ENCODE measurements around the gene LINS1. TPM values are rescaled to one million over a fixed set of nuclear protein-coding genes. Genes with fewer than 3 reads are reported as not detected.
A peak's percentile ranks its signal among the peaks of the same experiment; 100 is the strongest.

LINS1 gene, protein sequence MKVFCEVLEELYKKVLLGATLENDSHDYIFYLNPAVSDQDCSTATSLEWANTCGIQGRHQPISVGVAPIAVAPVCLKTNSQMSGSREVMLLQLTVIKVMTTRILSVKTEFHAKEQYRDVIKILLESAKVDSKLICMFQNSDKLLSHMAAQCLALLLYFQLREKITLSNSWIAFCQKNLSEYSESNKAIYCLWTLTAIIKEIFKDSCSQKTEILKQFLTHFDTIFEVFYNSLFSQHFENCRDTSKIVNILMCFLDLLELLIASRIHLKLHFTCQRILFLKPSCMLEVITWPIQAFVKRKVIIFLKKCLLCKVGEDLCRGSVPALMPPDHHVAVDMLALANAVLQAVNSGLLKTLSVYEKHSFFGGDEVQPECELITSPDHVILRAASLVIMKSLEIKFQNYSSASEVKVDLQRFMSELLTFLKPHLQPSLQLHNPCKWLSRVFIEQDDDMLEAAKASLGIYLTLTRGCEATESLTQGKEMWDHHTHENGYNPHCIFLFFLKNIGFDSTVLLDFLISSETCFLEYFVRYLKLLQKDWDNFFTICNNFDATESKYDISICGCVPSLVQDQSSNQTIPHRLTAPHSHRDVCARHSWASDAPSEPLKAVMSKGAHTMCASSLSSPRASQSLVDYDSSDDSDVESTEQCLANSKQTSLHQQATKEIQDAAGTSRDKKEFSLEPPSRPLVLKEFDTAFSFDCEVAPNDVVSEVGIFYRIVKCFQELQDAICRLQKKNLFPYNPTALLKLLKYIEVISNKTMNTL
- total RNA-seq, result 63.9 and 64.9 TPM in 2 replicates

DNA sequence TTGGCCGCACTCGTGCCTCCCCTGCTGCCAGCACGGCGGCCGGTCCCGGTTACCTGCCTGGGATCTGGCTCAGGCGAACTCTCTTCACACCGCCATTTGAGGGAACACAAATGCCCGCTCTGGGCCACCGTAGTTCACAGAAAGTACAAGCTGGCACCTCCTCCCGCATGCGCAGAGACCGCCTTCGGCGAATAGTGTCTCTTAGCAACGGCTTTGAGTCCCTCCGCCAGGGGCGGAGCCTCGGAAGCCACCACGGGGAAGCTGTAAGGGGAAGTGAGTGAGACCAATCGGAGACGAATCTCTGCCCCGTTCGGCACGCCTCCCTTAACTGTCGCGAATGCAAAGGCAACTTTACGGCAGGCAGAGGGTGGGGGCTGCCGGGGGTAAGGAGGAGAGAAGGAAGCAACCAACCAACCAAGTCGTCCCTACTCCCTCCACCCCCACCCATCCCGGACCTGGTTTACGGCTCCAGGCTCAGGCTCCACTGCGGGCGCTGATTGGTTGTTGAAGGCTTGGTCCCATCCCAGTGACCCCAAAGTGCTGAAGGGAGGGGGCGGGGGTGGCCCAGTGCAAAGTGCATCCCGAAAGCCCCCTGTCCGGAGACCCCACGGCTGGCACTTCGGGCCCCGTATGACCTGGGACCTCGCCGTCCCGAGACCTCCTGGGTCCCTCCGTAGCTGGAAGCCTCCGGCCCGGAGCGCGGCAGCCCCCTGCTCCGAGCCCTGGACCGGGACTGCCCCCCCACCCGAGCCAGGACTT is at the start of gene LINS1, which contains the start of gene ASB7:
LINS1 (minus strand) TSS at position 121 of the 759 bp plus-strand sequence. CDS start 21,342 bp downstream, outside the sequence.
ASB7 (plus strand) TSS at position 526 of the 759 bp plus-strand sequence. CDS start 9,628 bp downstream, outside the sequence.
- H3K9me3 Mint-ChIP-seq, result no peaks in the 10 kb centered on the region
- H3K4me1 Mint-ChIP-seq, result peaks cover 54% of the 10 kb centered on the region
- H3K4me3 Mint-ChIP-seq, result no peak within 1 kb of the TSS
- intact Hi-C loops (cut with micrococcal nuclease), result loop anchor here (1.0 to 5.0 kb wide), 8 partner anchors 252 to 1955 kb away; partner anchors contain the start of genes IGF1R, SELENOS and TM2D3
- no peak within 1 kb of the TSS for H3K27ac Mint-ChIP-seq
- no peaks in the 10 kb centered on the region for H3K27me3 Mint-ChIP-seq
- peaks cover 43% of the 10 kb centered on the region for H3K36me3 Mint-ChIP-seq (ENCODE audit: low read depth)
- peak; percentile 100 for DNase-seq

DNA sequence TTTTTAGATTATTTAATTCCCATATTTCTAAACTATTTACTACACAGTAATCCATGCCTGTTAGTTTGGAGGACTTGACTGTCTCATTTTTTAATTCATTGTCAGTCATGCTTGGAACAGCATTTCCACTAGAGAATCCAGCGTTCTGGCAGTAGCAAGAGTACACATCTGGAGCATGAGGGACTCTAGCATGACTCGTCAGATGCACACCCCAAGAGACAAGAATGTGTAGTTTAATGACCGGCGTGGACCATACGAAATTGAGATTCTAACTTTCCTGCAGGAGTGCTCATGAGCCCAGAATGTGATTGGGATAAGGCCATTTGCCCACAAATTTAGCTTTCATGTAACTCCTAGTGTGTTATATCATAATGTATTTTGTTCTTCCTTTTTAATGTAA is 49.3 kb upstream of the LINS1 start:
- Mint-ChIP-seq H3K4me1 (no peaks in the 10 kb centered on the region), H3K4me3 (no peak overlapping the region), H3K9me3 (no peaks in the 10 kb centered on the region), H3K27me3 (no peaks in the 10 kb centered on the region), H3K36me3 (ENCODE audit: low read depth) (peaks cover 12% of the 10 kb centered on the region), H3K27ac (no peak overlapping the region)
- DNase-seq, result no peak
- intact Hi-C loops (cut with micrococcal nuclease), result no loop called here

DNA sequence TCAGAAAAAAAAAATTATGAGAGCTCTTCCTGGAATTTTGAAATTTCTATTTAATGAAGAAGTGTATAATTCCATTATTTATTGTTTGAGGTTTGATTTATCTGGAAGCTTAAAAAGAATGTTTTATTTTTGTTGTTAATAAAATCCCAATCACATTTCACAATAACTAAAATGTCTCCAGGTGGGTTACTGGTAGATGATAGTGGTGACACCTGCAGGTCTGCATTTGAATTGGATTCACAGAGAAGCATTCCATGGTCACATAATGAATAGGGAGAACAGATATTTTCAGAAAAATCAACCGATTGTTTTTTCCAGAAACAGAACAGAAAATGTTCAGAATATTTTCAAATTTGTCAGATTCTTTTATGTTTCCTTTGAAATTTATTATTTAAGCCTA is 48.7 kb upstream of the LINS1 start:
- peaks cover 12% of the 10 kb centered on the region for H3K36me3 Mint-ChIP-seq (ENCODE audit: low read depth)
- no peak overlapping the region for H3K27ac Mint-ChIP-seq
- no peak for DNase-seq
- intact Hi-C loops (cut with micrococcal nuclease), result no loop called here
- no peaks in the 10 kb centered on the region for H3K9me3 Mint-ChIP-seq
- no peaks in the 10 kb centered on the region for H3K4me1 Mint-ChIP-seq
- H3K27me3 Mint-ChIP-seq, result no peaks in the 10 kb centered on the region
- no peak overlapping the region for H3K4me3 Mint-ChIP-seq

DNA sequence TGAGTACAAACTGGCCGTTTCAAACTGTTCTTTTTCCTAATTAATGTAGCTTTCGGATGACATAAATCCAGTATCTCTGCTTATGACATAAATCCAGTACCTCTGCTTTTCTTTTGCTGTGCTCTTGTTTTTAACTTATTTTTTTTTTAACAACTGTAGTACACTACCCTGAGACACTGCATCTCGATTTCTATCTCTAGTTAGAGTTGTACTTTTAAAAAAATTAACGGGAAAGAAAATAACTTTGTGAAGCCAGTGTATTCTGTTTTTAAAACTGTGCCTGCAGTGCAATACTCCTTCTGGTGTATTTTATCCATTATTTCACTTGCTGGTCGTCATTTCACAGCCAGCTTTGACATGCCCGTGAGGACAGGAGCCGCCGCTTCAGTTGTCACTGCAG is 47.0 kb upstream of the LINS1 start:
- Mint-ChIP-seq H3K4me1 (no peaks in the 10 kb centered on the region), H3K4me3 (no peak overlapping the region), H3K27ac (no peak overlapping the region), H3K36me3 (ENCODE audit: low read depth) (peaks cover 12% of the 10 kb centered on the region), H3K27me3 (no peaks in the 10 kb centered on the region), H3K9me3 (no peaks in the 10 kb centered on the region)
- no peak for DNase-seq
- intact Hi-C loops (cut with micrococcal nuclease), result no loop called here

DNA sequence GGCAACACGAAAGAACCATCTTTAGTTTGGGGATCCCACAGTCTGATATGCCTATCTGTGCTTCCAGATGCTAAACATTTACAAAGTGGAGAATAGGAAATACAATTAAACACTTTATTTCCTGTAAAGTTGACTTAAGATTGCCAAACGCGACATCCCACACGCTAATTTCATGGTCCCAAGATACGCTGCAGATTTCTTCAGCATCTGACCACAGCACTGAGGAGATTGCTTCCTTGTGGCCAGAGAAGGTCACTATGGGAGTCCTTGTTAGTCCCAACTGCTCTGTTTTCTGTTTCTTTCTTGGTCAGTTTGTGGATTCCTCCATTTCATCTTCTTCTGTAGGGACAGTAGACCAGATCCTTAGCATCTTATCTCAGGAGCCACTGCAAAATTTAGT is 43.7 kb upstream of the LINS1 start:
- Mint-ChIP-seq H3K27me3 (no peaks in the 10 kb centered on the region), H3K4me3 (no peak overlapping the region), H3K36me3 (ENCODE audit: low read depth) (peaks cover 6% of the 10 kb centered on the region), H3K27ac (no peak overlapping the region), H3K4me1 (peaks cover 2% of the 10 kb centered on the region), H3K9me3 (no peaks in the 10 kb centered on the region)
- intact Hi-C loops (cut with micrococcal nuclease), result no loop called here
- no peak for DNase-seq

DNA sequence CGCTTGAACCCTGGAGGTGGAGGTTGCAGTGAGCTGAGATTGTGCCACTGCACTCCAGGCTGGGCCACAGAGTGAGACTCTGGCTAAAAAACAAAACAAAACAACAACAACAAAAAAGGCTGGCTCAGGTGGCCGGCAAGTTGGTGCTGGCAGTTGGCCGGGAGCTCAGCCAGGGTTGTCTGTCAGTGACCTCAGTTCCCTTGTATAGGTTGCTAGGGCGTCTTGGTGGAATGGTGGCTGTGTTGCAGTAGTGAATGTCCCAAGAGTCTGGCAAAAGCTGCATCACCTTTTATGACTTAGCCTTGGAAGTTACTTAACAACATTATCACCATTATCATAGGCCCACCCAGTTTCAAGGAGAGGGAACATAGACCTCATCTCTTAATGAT is 41.0 kb upstream of the LINS1 start:
- H3K27me3 Mint-ChIP-seq, result no peaks in the 10 kb centered on the region
- H3K4me3 Mint-ChIP-seq, result no peak overlapping the region
- H3K9me3 Mint-ChIP-seq, result no peaks in the 10 kb centered on the region
- H3K4me1 Mint-ChIP-seq, result peaks cover 3% of the 10 kb centered on the region
- no peak for DNase-seq
- peaks cover 2% of the 10 kb centered on the region for H3K36me3 Mint-ChIP-seq (ENCODE audit: low read depth)
- H3K27ac Mint-ChIP-seq, result no peak overlapping the region
- intact Hi-C loops (cut with micrococcal nuclease), result no loop called here

DNA sequence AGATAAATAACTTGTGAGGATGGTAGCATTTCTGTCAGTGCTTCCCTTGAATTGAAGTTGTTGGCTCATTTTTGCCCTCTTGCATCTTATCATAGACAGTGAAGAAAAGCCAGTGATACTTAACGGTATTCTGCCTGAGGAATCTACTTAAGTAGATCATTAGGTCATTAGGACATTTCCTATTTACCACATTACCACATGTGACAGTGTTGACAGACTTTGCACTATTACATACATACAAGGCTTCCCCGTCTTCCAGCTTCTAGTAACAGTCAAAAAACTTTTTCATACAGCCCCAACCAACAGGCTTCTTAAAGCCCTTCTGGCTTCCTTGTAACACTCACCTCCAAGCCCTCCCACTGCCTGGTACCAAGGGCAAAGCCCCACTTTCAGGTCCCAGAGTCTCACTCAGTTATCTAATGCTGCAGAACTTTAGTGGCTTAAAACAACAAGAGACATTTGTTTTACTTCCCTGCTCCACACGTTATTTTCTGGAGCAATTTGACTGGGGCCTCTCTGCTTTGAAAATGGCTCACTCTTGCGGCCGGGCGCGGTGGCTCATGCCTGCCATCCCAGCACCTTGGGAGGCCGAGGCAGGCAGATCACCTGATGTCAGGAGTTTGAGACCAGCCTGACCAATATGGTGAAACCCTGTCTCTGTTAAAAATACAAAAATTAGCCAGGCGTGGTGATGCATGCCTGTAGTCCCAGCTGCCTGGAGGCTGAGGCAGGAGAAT is 40.4 kb upstream of the LINS1 start:
- no peak for DNase-seq
- H3K27ac Mint-ChIP-seq, result no peak overlapping the region
- H3K36me3 Mint-ChIP-seq (ENCODE audit: low read depth), result peaks cover 3% of the 10 kb centered on the region
- intact Hi-C loops (cut with micrococcal nuclease), result no loop called here
- H3K9me3 Mint-ChIP-seq, result no peaks in the 10 kb centered on the region
- no peak overlapping the region for H3K4me3 Mint-ChIP-seq
- peaks cover 3% of the 10 kb centered on the region for H3K4me1 Mint-ChIP-seq
- no peaks in the 10 kb centered on the region for H3K27me3 Mint-ChIP-seq

DNA sequence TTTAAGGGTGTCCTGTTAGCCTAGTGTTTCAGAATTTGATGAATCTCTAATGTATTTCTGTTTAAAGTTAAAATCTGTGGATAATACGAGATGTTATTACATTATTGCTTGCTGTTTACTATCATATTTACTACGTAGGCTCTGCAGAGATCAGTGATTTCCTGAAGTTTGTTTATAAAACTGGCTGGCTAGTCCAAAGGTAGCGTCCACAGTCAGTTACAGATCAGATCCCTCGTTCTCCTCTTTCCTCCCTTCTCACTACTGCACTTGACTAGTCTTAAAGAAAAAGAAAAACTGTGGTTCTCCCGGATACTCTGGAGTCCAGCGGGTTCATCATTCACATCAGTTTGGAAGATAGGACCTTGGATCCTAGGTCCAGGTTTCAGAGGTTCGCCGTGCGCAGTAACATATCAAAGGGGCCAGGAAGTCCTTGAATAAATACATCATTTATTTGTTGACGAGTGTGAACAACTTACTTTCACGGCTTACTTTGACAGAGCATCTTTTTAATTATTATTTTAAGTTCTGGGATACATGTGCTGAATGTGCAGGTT is 36.3 kb upstream of the LINS1 start:
- no peaks in the 10 kb centered on the region for H3K27me3 Mint-ChIP-seq
- H3K27ac Mint-ChIP-seq, result no peak overlapping the region
- no peak for DNase-seq
- H3K4me3 Mint-ChIP-seq, result no peak overlapping the region
- H3K4me1 Mint-ChIP-seq, result peaks cover 11% of the 10 kb centered on the region
- H3K9me3 Mint-ChIP-seq, result no peaks in the 10 kb centered on the region
- intact Hi-C loops (cut with micrococcal nuclease), result no loop called here
- peaks cover 10% of the 10 kb centered on the region for H3K36me3 Mint-ChIP-seq (ENCODE audit: low read depth)

DNA sequence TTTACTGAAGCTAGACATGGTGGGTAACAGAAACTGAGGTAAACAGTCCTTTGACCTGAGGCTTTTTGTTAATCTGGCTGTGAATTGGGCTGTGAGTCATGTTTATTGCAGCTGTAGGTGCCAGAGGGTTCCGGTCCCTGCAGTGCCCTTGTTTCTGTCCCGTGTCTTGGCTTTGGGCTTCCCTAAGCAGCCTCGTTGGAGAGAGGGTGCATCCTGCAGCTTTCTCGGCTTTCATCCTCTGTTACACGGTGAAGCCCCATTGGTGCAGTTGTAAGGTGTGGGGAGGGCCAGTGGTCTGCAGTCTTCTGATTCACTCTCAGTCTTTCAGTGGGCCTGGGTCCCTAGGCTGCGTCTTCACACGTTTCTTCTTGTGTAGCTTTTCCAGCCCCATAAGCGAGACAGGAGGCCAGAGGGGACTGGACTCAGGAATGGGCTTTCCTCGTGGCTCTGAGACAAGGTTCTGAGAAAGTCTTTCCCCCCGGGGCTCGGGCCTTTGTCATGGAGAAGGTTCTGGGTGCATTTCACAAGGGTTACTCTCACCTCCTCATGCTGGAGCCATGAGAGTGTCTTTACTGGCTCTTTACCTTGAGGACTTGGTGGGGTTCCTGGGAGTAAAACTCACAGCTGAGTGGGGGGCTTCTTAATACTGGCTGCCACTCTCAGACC is 33.6 kb upstream of the LINS1 start:
- no peak for DNase-seq
- Mint-ChIP-seq H3K4me3 (no peak overlapping the region), H3K36me3 (ENCODE audit: low read depth) (peaks cover 15% of the 10 kb centered on the region), H3K27me3 (no peaks in the 10 kb centered on the region), H3K27ac (no peak overlapping the region), H3K4me1 (peaks cover 16% of the 10 kb centered on the region), H3K9me3 (no peaks in the 10 kb centered on the region)
- intact Hi-C loops (cut with micrococcal nuclease), result no loop called here

DNA sequence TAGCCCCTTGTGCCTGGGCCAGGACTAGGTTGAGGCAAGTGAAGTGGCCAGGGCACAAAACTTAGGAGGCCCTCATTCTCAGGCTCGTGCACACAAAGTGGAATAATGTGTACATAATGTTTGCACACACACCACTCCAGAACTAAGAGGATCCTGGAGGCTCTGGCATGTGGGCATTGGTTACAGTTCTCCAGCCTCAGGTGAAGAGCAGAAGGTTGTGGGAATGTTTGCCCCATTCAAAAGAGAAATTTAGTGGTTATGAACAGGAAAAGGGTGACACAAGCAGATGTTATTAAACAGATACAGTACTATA is 31.7 kb upstream of the LINS1 start:
- peaks cover 31% of the 10 kb centered on the region for H3K36me3 Mint-ChIP-seq (ENCODE audit: low read depth)
- no peak overlapping the region for H3K27ac Mint-ChIP-seq
- no peaks in the 10 kb centered on the region for H3K27me3 Mint-ChIP-seq
- intact Hi-C loops (cut with micrococcal nuclease), result no loop called here
- no peak for DNase-seq
- H3K4me3 Mint-ChIP-seq, result no peak overlapping the region
- peaks cover 20% of the 10 kb centered on the region for H3K4me1 Mint-ChIP-seq
- H3K9me3 Mint-ChIP-seq, result no peaks in the 10 kb centered on the region

DNA sequence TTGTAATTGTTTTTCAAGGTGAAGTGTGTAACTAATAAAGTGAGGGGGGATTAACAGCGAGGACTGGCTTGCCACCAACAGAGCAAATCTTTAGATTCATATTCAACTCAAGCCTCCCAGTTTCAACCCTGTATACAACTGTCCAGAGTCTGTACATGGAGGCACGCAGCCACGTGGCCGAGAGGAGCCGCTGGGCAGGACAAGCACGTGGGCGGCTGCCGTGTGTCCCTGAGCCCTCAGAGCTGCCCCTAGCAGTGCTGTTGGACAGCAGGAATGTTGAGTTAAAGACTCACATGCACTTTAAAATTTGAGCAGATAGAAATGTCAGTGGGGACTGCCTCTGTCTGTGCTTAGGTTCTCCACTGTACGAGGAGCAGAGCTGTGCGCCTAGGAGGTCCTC is 29.8 kb upstream of the LINS1 start:
- Mint-ChIP-seq H3K36me3 (ENCODE audit: low read depth) (peaks cover 27% of the 10 kb centered on the region), H3K27me3 (no peaks in the 10 kb centered on the region), H3K27ac (no peak overlapping the region), H3K9me3 (no peaks in the 10 kb centered on the region), H3K4me1 (peaks cover 20% of the 10 kb centered on the region), H3K4me3 (no peak overlapping the region)
- DNase-seq, result no peak
- intact Hi-C loops (cut with micrococcal nuclease), result no loop called here

DNA sequence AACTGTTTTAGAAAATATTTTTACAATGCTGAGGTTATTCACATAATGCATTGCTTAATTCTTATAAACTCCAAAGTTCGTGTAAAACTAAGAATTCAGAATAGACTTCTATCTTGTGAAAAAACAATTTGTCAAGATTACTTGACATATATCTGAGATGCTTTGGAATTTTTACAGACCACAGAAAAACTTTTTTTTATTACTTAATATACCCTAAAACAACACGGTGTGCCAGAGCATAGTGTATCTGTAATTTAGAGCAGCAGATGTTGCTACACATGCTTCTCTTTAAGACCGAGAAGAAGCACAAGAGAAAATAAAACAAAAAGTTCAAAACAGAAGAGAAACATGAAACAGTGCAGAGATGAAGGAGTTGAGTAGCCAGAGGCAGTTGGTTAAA is 26.8 kb upstream of the LINS1 start:
- H3K4me3 Mint-ChIP-seq, result no peak overlapping the region
- peaks cover 15% of the 10 kb centered on the region for H3K4me1 Mint-ChIP-seq
- no peak overlapping the region for H3K27ac Mint-ChIP-seq
- H3K9me3 Mint-ChIP-seq, result no peaks in the 10 kb centered on the region
- H3K36me3 Mint-ChIP-seq (ENCODE audit: low read depth), result peaks cover 22% of the 10 kb centered on the region
- H3K27me3 Mint-ChIP-seq, result no peaks in the 10 kb centered on the region
- intact Hi-C loops (cut with micrococcal nuclease), result loop anchor here (1.0 to 5.0 kb wide), 3 partner anchors 245 to 378 kb away; partner anchors contain the start of gene LRRK1
- DNase-seq, result no peak

Measured in activated CD4-positive, alpha-beta T cell treated with anti-CD3 and anti-CD28 coated beads, Interleukin-2, amount 10 ng/mL, durations not matched to agents 24 days and 14 days (primary cell).